ENCODE data around the gene BFAR. TPM values are rescaled to one million over a fixed set of nuclear protein-coding genes. Genes with fewer than 3 reads are reported as not detected.

Gene BFAR
- total and polyA plus RNA-seq, 9 of the 15 experiments (the other 6 are each of a cell fraction or from before 2014, with no cell fraction given), result 45.0 to 82.6 (median 60.4) TPM

DNA sequence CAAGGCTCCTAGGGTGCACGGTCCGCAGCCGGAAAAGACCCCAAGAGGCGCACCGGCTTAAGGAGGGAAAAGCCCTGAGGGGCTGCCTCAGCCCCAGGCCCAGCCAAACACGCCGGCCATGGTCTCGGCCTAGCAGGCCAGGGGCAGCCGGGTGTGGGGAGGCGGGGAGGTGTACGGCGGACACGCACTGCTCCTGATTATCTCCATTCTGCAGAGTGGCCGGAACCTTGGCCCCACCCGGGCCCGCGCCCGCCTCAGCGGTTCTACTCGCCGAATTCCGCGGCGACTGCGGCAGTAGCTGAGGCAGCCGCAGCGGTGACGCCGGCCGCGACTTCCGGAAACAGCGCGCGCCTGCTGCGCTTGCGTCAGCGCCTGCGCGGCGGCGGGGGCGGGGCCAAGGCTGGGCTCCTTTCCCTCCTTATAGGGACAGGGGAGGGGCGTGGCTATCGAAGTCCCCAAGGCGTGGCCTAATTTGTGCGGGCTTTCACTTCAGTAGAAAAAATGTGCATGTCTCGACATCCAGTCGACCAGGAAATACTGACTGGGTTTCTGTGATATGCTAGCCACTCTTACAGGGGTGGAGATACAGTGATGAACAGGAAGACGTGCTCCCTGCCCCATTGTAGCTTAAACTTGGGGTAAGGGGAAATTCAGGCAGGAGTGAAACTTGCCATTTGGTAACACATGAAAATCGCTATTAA lies 2.7 kb upstream of the BFAR start, which contains the start of gene PARN (continued):
- no peak for TF ChIP-seq BRCA1 (IDR thresholded peaks at IDR 0.05)
- no peak for TF ChIP-seq BRCA1 (CRISPR knock-in tag; IDR thresholded peaks at IDR 0.05)
- TF ChIP-seq PRPF4 (IDR thresholded peaks at IDR 0.05; ENCODE audit: insufficient read depth, low read depth, low read length, poor library complexity, severe bottlenecking), result peak; percentile 32
- no peak for TF ChIP-seq CCAR2 (IDR thresholded peaks at IDR 0.05; ENCODE audit: low read depth, low read length)
- TF ChIP-seq ZBTB7A (IDR thresholded peaks at IDR 0.05; ENCODE audit: borderline replicate concordance, control insufficient read depth, low read depth, low read length), result peak; percentile 63; the same call in 1 of the 2 replicates
- TF ChIP-seq MYC (IDR thresholded peaks at IDR 0.05; ENCODE audit: low read depth, low read length), result peak; percentile 57
- TF ChIP-seq MYC (CRISPR knock-in tag; IDR thresholded peaks at IDR 0.05; ENCODE audit: borderline replicate concordance, low read depth), result peak; percentile 82; the same call in 1 of the 2 replicates
- TF ChIP-seq CEBPG (CRISPR knock-in tag; IDR thresholded peaks at IDR 0.05), result peak; percentile 90
- TF ChIP-seq CEBPG (tag; conservative IDR thresholded peaks at IDR 0.05 in 1 of 2, IDR thresholded peaks at IDR 0.05 in 1 of 2), result peak in 1 of 2 experiments; percentile 58; a peak in 2 of 4 replicates
- TF ChIP-seq MEIS2 (IDR thresholded peaks at IDR 0.05; ENCODE audit: partially characterized antibody), result peak; percentile 89
- no peak for TF ChIP-seq KAT8 (IDR thresholded peaks at IDR 0.05; ENCODE audit: low read depth)
- TF ChIP-seq CAMTA2 (CRISPR knock-in tag; conservative IDR thresholded peaks at IDR 0.05), result no peak
- TF ChIP-seq SIX5 (IDR thresholded peaks at IDR 0.05; ENCODE audit: borderline replicate concordance in 1 of 2, insufficient read depth in 1 of 2, low read depth in 1 of 2, low read length in 2 of 2), result no peak
- no peak for TF ChIP-seq SRSF1 (IDR thresholded peaks at IDR 0.05; ENCODE audit: low read depth, low read length)
- TF ChIP-seq ZNF407 (IDR thresholded peaks at IDR 0.05; ENCODE audit: low read depth), result no peak
- TF ChIP-seq NONO (IDR thresholded peaks at IDR 0.05; ENCODE audit: low read depth in 2 of 2, low read length in 1 of 2), result no peak; a peak in 1 of 4 replicates
- TF ChIP-seq FOXJ3 (CRISPR knock-in tag; IDR thresholded peaks at IDR 0.05), result no peak
- TF ChIP-seq ESRRA (IDR thresholded peaks at IDR 0.05; ENCODE audit: borderline replicate concordance, low read depth), result peak; percentile 44; the same call in 1 of the 2 replicates
- peak; percentile 97 for TF ChIP-seq ZBED1 (IDR thresholded peaks at IDR 0.05)

Measured in K562 (cell line).